Kidney (tissue), 14 donors: ENCODE measurements around the gene TIE1. TPM values are rescaled to one million over a fixed set of nuclear protein-coding genes. Genes with fewer than 3 reads are reported as not detected.

Source experiments
- DNase-seq, 5 donors: peaks; one replicate each; pipeline ENCODE4 v3.0.0-alpha.2; 2013 to 2020
- FAIRE-seq: peaks from 2 replicates; lab custom pipeline; 2012; peaks lifted over from hg19 to GRCh38; lab: Jason Lieb, UNC
- H3K27ac ChIP-seq, 2 donors: one replicate each; pipeline ENCODE4 v1.7.0; 2013; ENCODE audit warnings: low read depth in 2 of 2, low read length in 2 of 2, inconsistent platforms in 1 of 2
- H3K27me3 ChIP-seq: one replicate; pipeline ENCODE4 v1.7.1; 2013; ENCODE audit warnings: low read length, inconsistent platforms; ENCODE audit not compliant: control insufficient read depth, insufficient read depth
- H3K36me3 ChIP-seq, 3 donors: one replicate each; pipeline versions ENCODE4 v1.7.0 to v1.7.1; 2013; ENCODE audit warnings: low read length in 3 of 3, control low read depth in 1 of 3, inconsistent platforms in 1 of 3; ENCODE audit not compliant: insufficient read depth in 3 of 3, control insufficient read depth in 2 of 3
- H3K4me1 ChIP-seq, 3 donors: one replicate each; pipeline versions ENCODE4 v1.7.0 to v1.7.1; 2013; ENCODE audit warnings: low read length in 3 of 3, inconsistent platforms in 1 of 3, low read depth in 1 of 3; ENCODE audit not compliant: control insufficient read depth in 2 of 3, insufficient read depth in 2 of 3
- H3K4me3 ChIP-seq, 3 donors: one replicate each; pipeline versions ENCODE4 v1.7.0 to v1.8.1; 2013; ENCODE audit warnings: low read length in 3 of 3, control low read depth in 1 of 3, inconsistent platforms in 1 of 3
- H3K9ac ChIP-seq, 3 donors: one replicate each; pipeline versions ENCODE4 v1.7.0 to v1.7.1; 2013; ENCODE audit warnings: low read length in 3 of 3, control low read depth in 1 of 3, inconsistent platforms in 1 of 3
- H3K9me3 ChIP-seq, 3 donors: one replicate each; pipeline versions ENCODE4 v1.7.0 to v1.7.1; 2013; ENCODE audit warnings: low read length in 3 of 3, control low read depth in 1 of 3, inconsistent platforms in 1 of 3; ENCODE audit not compliant: control insufficient read depth in 2 of 3, insufficient read depth in 1 of 3
- CTCF ChIP-seq: IDR thresholded peaks from 3 replicates; pipeline ENCODE4 v1.5.1; 2012; ENCODE audit warnings: mild to moderate bottlenecking, moderate library complexity, borderline replicate concordance; ENCODE audit not compliant: insufficient read depth; ENCODE audit errors: extremely low read depth
- intact Hi-C: fragments of 100-400 bp; cut with DNase I; formaldehyde crosslinking; loops from one replicate; pipeline ENCODE4 v1.11.1; 2022
- polyA plus RNA-seq: library from polyadenylated mRNA; stranded (reverse); fragments of 350-450 nt; fragmentation: Illumina TruSeq; extraction: RNeasy Lipid Tissue Mini Kit (QIAGEN cat#74804); gene quantifications from one replicate; pipeline ENCODE4 v1.2.3, GENCODE V29; 2014; ENCODE audit warnings: low read depth, low replicate concordance; ENCODE audit not compliant: insufficient read depth
- total RNA-seq: library from RNA; stranded (reverse); fragmentation: NEBNext Ultra II Directional; extraction: Animal tissue kit (Norgen Biotek cat#: 25700); gene quantifications from one replicate; pipeline ENCODE4 v1.2.1, GENCODE V29; 2021
- donor health status: control.
- donor health status: control.
- donor health status: control.
- donor health status: control.
- donor health status: control.
- donor health status: DM: yes; HTN: yes; CAD: no.
- donor health status: Normal renal cell carcinoma (clear cell type).

The TIE1 gene
- total and polyA plus RNA-seq, 2 donors from 2014 or later: 15.0 to 46.3 TPM

DNA sequence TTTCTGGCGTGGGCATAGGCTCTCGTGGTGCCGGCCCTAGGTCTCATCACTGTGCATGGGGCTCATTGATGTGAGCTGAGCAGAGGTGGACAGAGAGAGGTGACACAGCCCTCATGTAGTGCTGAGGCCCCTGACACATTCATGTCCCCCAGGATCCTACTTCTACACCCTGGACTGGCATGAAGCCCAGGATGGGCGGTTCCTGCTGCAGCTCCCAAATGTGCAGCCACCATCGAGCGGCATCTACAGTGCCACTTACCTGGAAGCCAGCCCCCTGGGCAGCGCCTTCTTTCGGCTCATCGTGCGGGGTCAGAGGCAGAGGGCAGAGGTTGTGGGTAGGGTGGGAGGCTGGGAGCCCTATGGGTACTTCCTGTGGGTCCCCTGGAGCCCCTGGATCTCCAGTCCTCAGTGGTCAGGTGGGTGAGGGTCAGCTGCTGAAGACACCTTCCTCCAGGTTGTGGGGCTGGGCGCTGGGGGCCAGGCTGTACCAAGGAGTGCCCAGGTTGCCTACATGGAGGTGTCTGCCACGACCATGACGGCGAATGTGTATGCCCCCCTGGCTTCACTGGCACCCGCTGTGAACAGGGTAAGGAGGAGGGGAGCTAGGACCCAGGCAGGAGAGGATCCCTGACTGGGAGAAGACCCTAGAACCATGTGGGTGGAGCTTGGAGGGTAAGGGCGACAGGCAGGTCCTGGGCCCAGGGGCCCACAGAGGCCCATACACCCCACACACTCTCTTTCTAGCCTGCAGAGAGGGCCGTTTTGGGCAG lies 6.1 kb downstream of the TIE1 start:
- no peak for TF ChIP-seq CTCF
- no peaks in the 10 kb centered on the region for H3K9me3 ChIP-seq
- no peak overlapping the region for H3K4me3 ChIP-seq
- DNase-seq (peak in 1 of 5 donors; percentile 65), FAIRE-seq (no peak)
- peaks cover 0 to 12% (median 4%) of the 10 kb centered on the region in 3 donors for H3K4me1 ChIP-seq
- no peak overlapping the region for H3K27ac ChIP-seq
- H3K9ac ChIP-seq: no peak overlapping the region
- H3K27me3 ChIP-seq: no peaks in the 10 kb centered on the region
- peaks cover 0 to 3% (median 0%) of the 10 kb centered on the region in 3 donors for H3K36me3 ChIP-seq
- intact Hi-C loops: no loop called here

DNA sequence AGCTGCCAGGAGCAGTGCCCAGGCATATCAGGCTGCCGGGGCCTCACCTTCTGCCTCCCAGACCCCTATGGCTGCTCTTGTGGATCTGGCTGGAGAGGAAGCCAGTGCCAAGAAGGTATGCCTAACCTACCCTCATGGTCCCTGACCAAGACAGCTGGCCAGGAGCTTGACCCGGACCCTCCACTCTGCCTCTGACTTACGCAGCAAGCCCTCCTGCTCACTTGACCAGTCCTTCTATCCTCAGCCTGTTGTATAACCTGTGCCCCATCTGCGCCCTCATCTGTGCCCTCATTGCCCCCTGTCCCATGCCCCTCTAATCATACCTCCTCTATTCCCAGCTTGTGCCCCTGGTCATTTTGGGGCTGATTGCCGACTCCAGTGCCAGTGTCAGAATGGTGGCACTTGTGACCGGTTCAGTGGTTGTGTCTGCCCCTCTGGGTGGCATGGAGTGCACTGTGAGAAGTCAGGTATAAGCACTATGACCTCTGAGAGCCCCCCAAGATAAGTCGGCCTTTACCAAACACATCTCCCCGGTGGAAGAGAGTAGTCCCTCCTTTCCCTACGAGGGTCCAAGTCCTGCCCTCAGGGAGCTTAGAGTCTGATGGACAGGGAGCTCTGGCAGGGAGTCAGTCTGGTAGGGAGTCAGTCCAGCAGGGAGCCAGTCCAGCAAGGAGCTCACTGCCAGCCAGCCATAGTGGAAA lies 6.8 kb downstream of the TIE1 start:
- Histone ChIP-seq H3K36me3 (peaks cover 0 to 3% (median 0%) of the 10 kb centered on the region in 3 donors), H3K4me1 (peaks cover 0 to 9% (median 4%) of the 10 kb centered on the region in 3 donors), H3K4me3 (no peak overlapping the region), H3K27me3 (no peaks in the 10 kb centered on the region), H3K9ac (no peak overlapping the region), H3K9me3 (no peaks in the 10 kb centered on the region), H3K27ac (no peak overlapping the region)
- no peak for FAIRE-seq
- intact Hi-C loops: no loop called here
- peak in 1 of 5 donors; percentile 26 for DNase-seq
- no peak for TF ChIP-seq CTCF

DNA sequence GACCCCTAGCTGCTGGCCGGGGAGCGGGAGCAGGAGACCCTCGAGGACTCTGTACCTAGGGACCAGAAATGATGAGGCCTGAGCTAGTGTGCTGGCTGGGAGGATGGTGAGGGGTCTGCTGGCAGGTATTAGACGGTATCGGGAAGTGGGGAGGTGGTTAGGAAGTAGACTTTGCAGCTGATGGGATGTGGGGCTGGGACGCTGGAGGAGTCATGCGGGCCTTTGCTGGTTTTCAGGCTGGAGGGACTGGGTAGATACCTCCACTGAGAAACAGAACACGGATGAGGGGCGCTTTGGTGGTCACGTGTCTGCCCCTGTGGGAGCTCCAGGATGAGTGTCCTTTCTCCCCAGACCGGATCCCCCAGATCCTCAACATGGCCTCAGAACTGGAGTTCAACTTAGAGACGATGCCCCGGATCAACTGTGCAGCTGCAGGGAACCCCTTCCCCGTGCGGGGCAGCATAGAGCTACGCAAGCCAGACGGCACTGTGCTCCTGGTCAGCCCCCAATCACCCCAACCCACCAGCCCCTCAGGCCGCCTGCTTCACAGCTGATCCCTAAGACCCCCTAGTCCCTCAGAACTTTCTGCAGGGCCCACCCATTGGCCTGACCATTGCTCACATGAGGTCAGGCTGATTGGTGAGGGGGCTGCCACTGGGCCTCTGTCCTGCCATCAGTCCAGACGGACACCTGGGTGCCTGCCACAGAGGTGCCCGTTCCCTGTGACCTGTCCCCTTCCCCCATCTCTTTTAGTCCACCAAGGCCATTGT lies 8.0 kb downstream of the TIE1 start:
- H3K4me3 ChIP-seq: no peak overlapping the region
- no peak for TF ChIP-seq CTCF
- DNase-seq (no peak), FAIRE-seq (no peak)
- peaks cover 0 to 8% (median 0%) of the 10 kb centered on the region in 3 donors for H3K4me1 ChIP-seq
- no peak overlapping the region for H3K27ac ChIP-seq
- no peaks in the 10 kb centered on the region for H3K9me3 ChIP-seq
- intact Hi-C loops: no loop called here
- H3K9ac ChIP-seq: no peak overlapping the region
- H3K36me3 ChIP-seq: peaks cover 0 to 3% (median 0%) of the 10 kb centered on the region in 3 donors
- no peaks in the 10 kb centered on the region for H3K27me3 ChIP-seq
